ENCODE results near the gene DHX32. TPM values are rescaled to one million over a fixed set of nuclear protein-coding genes. Genes with fewer than 3 reads are reported as not detected.

DHX32 gene
- total RNA-seq, 1 experiment from 2014 or later = 12.0 TPM

DNA sequence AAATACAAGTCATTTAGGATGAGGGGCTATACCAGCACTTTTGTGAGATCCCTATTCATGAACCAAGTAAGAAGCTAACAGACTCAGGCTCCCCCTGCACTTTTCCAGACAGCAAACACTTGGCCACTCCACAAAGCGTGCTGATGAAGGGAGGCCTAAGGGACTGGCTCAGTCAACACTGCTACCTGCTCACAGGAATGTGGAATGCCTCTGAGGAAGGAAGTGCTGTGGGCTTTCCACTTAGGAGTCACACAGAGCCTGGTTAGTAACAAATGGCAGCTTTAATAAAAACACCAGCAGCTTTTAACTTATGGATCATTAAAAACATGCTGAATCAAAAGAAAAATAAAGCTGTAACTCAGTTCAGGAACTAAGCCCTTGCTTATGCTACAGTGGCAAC lies 73.0 kb downstream of the DHX32 start:
- no CpG with 5 or more reads among the region's 1 CpG for WGBS (ENCODE audit: extremely low coverage, insufficient read length, low lambda C conversion rate)
- no peaks in the 10 kb centered on the region for H3K23me2 ChIP-seq (ENCODE audit: insufficient read length, low read depth, low read length, poor library complexity, severe bottlenecking)
- no peak overlapping the region for H3T11ph ChIP-seq (ENCODE audit: low read length)
- no peaks in the 10 kb centered on the region for H4K20me1 ChIP-seq (ENCODE audit: control insufficient read depth, insufficient read depth, insufficient read length)
- H3K4me1 Mint-ChIP-seq = peaks cover 7% of the 10 kb centered on the region in 2 experiments; a peak in 3 of 4 replicates
- H3K14ac ChIP-seq (ENCODE audit: insufficient read depth, low read length) = no peak overlapping the region
- no peak overlapping the region for H3K18ac ChIP-seq (ENCODE audit: insufficient read length, low read depth, low read length)
- no peaks in the 10 kb centered on the region for H3K79me1 ChIP-seq (ENCODE audit: insufficient read depth, low read depth, low read length, poor library complexity, severe bottlenecking)
- peaks cover 25 to 56% (median 46%) of the 10 kb centered on the region in 3 experiments; a peak in 6 of 7 replicates for H3K36me3 Mint-ChIP-seq (ENCODE audit: insufficient read depth in 1 of 3, low read depth in 3 of 3)
- DNase-seq = no peak
- no peak overlapping the region for H3K27ac Mint-ChIP-seq
- no peak overlapping the region for H2BK12ac ChIP-seq (ENCODE audit: insufficient read length, low read depth, low read length)
- H3K9me3 ChIP-seq (ENCODE audit: control insufficient read depth, low read depth, low read length) = no peaks in the 10 kb centered on the region
- no peaks in the 10 kb centered on the region for H3K4me1 ChIP-seq (ENCODE audit: insufficient read depth, low read length)
- H3K4ac ChIP-seq (ENCODE audit: low read depth, low read length) = no peak overlapping the region
- H3K79me2 ChIP-seq (ENCODE audit: insufficient read depth, low read length) = no peaks in the 10 kb centered on the region
- H3K9ac ChIP-seq (ENCODE audit: extremely low read depth, insufficient read length, low read length) = no peak overlapping the region
- TF ChIP-seq, protein P1, sequence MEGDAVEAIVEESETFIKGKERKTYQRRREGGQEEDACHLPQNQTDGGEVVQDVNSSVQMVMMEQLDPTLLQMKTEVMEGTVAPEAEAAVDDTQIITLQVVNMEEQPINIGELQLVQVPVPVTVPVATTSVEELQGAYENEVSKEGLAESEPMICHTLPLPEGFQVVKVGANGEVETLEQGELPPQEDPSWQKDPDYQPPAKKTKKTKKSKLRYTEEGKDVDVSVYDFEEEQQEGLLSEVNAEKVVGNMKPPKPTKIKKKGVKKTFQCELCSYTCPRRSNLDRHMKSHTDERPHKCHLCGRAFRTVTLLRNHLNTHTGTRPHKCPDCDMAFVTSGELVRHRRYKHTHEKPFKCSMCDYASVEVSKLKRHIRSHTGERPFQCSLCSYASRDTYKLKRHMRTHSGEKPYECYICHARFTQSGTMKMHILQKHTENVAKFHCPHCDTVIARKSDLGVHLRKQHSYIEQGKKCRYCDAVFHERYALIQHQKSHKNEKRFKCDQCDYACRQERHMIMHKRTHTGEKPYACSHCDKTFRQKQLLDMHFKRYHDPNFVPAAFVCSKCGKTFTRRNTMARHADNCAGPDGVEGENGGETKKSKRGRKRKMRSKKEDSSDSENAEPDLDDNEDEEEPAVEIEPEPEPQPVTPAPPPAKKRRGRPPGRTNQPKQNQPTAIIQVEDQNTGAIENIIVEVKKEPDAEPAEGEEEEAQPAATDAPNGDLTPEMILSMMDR (conservative IDR thresholded peaks at IDR 0.05) = no peak
- no peaks in the 10 kb centered on the region for H3K27me3 ChIP-seq (ENCODE audit: insufficient read depth, low read length)
- no peak overlapping the region for H3K4me2 ChIP-seq (ENCODE audit: insufficient read depth, insufficient read length, low read length)
- no peak overlapping the region for H2BK5ac ChIP-seq (ENCODE audit: insufficient read length, low read length)
- no peak overlapping the region for H2BK120ac ChIP-seq (ENCODE audit: low read depth, low read length, poor library complexity, severe bottlenecking)
- no peaks in the 10 kb centered on the region for H3K27me3 Mint-ChIP-seq (ENCODE audit: low read depth)
- no peak overlapping the region for H3K56ac ChIP-seq (ENCODE audit: insufficient read length, low read depth, low read length)
- no peak overlapping the region for H2AFZ ChIP-seq (ENCODE audit: low read length)
- no peak overlapping the region for H2BK15ac ChIP-seq (ENCODE audit: low read depth, low read length)
- H3K27ac ChIP-seq (ENCODE audit: insufficient read length, low read depth, low read length) = no peak overlapping the region
- no peak overlapping the region for H2AK5ac ChIP-seq (ENCODE audit: insufficient read length, low read length)
- no peak overlapping the region for H4K5ac ChIP-seq (ENCODE audit: insufficient read length, low read depth, low read length)
- no peak overlapping the region for H3K23ac ChIP-seq (ENCODE audit: insufficient read length, low read depth, low read length)
- H4K8ac ChIP-seq (replicated peaks; ENCODE audit: insufficient read length, low read depth, low read length) = no peak overlapping the region
- no peak overlapping the region for H2BK20ac ChIP-seq (ENCODE audit: low read depth, low read length, poor library complexity, severe bottlenecking)
- H4K91ac ChIP-seq (ENCODE audit: insufficient read length, low read depth, low read length) = no peak overlapping the region
- no peaks in the 10 kb centered on the region for H3K9me3 Mint-ChIP-seq
- no peak overlapping the region for H3K4me3 Mint-ChIP-seq
